ENCODE results near the gene TSR1.

GRCh38 chr17:2380950-2381649 is 44.8 kb upstream of the TSR1 start:
- no peak for TF ChIP-seq CTCF (IDR thresholded peaks at IDR 0.05)
- no peak for TF ChIP-seq TCF7L2 (IDR thresholded peaks at IDR 0.05; ENCODE audit: low read depth, low read length)
- no peak for TF ChIP-seq SIN3A (IDR thresholded peaks at IDR 0.05; ENCODE audit: borderline replicate concordance, insufficient read depth, low read depth, low read length)
- TF ChIP-seq POLR2AphosphoS5 (IDR thresholded peaks at IDR 0.05; ENCODE audit: low read depth, low read length): no peak
